H1 (cell line): ENCODE measurements around the gene PRDM5. TPM values are rescaled to one million over a fixed set of nuclear protein-coding genes. Genes with fewer than 3 reads are reported as not detected.

ENCODE experiments used
- ATF2 ChIP-seq: IDR thresholded peaks from 2 replicates; pipeline ENCODE4 v1.6.1; 2012; ENCODE audit warnings: low read length, inconsistent platforms
- CTCF ChIP-seq, 3 experiments: IDR thresholded peaks; 1 replicate in 2 of 3; 2 replicates in 1 of 3; pipeline versions ENCODE4 v1.5.1 to v1.6.1; 2011; ENCODE audit warnings: low read length in 3 of 3, mild to moderate bottlenecking in 3 of 3, inconsistent platforms in 2 of 3, low read depth in 1 of 3, moderate library complexity in 1 of 3; ENCODE audit not compliant: insufficient read depth in 1 of 3; ENCODE audit errors: control extremely low read depth in 1 of 3
- RAD21 ChIP-seq, 2 experiments: IDR thresholded peaks in 1 of 2; conservative IDR thresholded peaks in 1 of 2; 2 replicates each; pipeline ENCODE4 v1.6.1; 2011; ENCODE audit warnings: low read depth in 2 of 2, low read length in 2 of 2, improper control_type of control experiment in 1 of 2, inconsistent platforms in 1 of 2, mild to moderate bottlenecking in 1 of 2, moderate library complexity in 1 of 2
- RXRA ChIP-seq: IDR thresholded peaks from 2 replicates; pipeline ENCODE4 v1.6.1; 2011; ENCODE audit warnings: low read depth, mild to moderate bottlenecking, low read length, moderate library complexity; ENCODE audit not compliant: insufficient read depth
- SIRT6 ChIP-seq: IDR thresholded peaks from one replicate; pipeline ENCODE4 v1.7.1; 2012; ENCODE audit warnings: low read length, inconsistent platforms
- polyA plus RNA-seq, 7 experiments: library from polyadenylated mRNA; depleted of rRNA in 3 of 7; stranded (reverse) in 5 of 7; unstranded in 2 of 7; fragments of >200 nt in 5 of 7; fragments of 200-250 nt in 2 of 7; gene quantifications; 1 replicate in 5 of 7; 2 replicates in 1 of 7; 4 replicates in 1 of 7; pipeline versions ENCODE4 v1.2.1 to v1.2.3, GENCODE V29; 2011 to 2013; ENCODE audit warnings: missing spikeins in 2 of 7, mixed read lengths in 2 of 7
- total RNA-seq: library from RNA; stranded (reverse); fragmentation: NEBNext Ultra II Directional; extraction: Animal tissue kit (Norgen Biotek cat#: 25700); gene quantifications from 2 replicates; pipeline ENCODE4 v1.2.1, GENCODE V29; 2021

Gene PRDM5
- total and polyA plus RNA-seq, 2 of the 8 experiments (the other 6 are each of a cell fraction or from before 2014, with no cell fraction given), result 8.2 to 23.4 TPM

- TF ChIP-seq RXRA, result no peak
- no peak for TF ChIP-seq SIRT6
- TF ChIP-seq ATF2, result no peak
- TF ChIP-seq RAD21 (IDR thresholded peaks at IDR 0.05 in 1 of 2, conservative IDR thresholded peaks at IDR 0.05 in 1 of 2; ENCODE audit: low read depth in 2 of 2, low read length in 2 of 2), result no peak
- TF ChIP-seq CTCF (IDR thresholded peaks at IDR 0.05; ENCODE audit: control extremely low read depth in 1 of 3, insufficient read depth in 1 of 3, low read depth in 1 of 3, low read length in 3 of 3), result no peak
Measured at GRCh38 chr4:120760047-120760446, 162.5 kb downstream of the PRDM5 start (continued).
